Measurements from ENCODE around the gene DLG2.

The DLG2 gene

GRCh38 chr11:83663446-83663845, 1963.7 kb downstream of the DLG2 start:
- no peak for DNase-seq
- Histone ChIP-seq H3K27ac (ENCODE audit: insufficient read depth, low read length, poor library complexity, severe bottlenecking) (no peak overlapping the region), H3K36me3 (ENCODE audit: control insufficient read depth, insufficient read depth, low read length) (no peaks in the 10 kb centered on the region), H3K4me3 (ENCODE audit: insufficient read depth, low read depth, low read length, poor library complexity, severe bottlenecking) (no peak overlapping the region), H3K4me1 (ENCODE audit: control insufficient read depth, insufficient read depth, low read length, poor library complexity, severe bottlenecking) (no peaks in the 10 kb centered on the region), H3K9me3 (ENCODE audit: control insufficient read depth, low read length) (no peaks in the 10 kb centered on the region), H3K27me3 (replicated peaks; ENCODE audit: control insufficient read depth, insufficient read depth, low read length, poor library complexity, severe bottlenecking) (no peaks in the 10 kb centered on the region)

DNA sequence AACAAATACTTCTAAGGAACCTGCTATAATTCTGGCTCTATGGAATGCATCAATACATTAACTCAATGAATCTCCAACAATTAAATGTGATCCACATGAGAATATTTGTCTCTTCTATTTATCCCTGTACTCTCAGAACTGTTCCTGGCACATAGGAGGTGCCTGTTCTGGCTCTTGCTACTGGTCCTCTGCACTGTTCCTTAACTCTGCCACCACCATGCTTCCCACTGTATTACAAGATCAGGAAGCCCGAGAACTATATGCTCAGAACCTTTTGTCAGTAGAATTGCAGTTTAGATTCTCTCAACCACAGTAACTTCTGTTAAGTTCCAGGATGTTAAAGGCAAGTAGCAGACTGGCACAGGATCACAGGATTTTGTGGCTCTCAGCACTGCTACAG, 1964.7 kb downstream of the DLG2 start:
- no peaks in the 10 kb centered on the region for H3K4me1 ChIP-seq (ENCODE audit: control insufficient read depth, insufficient read depth, low read length, poor library complexity, severe bottlenecking)
- no peaks in the 10 kb centered on the region for H3K36me3 ChIP-seq (ENCODE audit: control insufficient read depth, insufficient read depth, low read length)
- H3K27ac ChIP-seq (ENCODE audit: insufficient read depth, low read length, poor library complexity, severe bottlenecking): no peak overlapping the region
- no peaks in the 10 kb centered on the region for H3K27me3 ChIP-seq (replicated peaks; ENCODE audit: control insufficient read depth, insufficient read depth, low read length, poor library complexity, severe bottlenecking)
- no peaks in the 10 kb centered on the region for H3K9me3 ChIP-seq (ENCODE audit: control insufficient read depth, low read length)
- no peak for DNase-seq
- no peak overlapping the region for H3K4me3 ChIP-seq (ENCODE audit: insufficient read depth, low read depth, low read length, poor library complexity, severe bottlenecking)

DNA sequence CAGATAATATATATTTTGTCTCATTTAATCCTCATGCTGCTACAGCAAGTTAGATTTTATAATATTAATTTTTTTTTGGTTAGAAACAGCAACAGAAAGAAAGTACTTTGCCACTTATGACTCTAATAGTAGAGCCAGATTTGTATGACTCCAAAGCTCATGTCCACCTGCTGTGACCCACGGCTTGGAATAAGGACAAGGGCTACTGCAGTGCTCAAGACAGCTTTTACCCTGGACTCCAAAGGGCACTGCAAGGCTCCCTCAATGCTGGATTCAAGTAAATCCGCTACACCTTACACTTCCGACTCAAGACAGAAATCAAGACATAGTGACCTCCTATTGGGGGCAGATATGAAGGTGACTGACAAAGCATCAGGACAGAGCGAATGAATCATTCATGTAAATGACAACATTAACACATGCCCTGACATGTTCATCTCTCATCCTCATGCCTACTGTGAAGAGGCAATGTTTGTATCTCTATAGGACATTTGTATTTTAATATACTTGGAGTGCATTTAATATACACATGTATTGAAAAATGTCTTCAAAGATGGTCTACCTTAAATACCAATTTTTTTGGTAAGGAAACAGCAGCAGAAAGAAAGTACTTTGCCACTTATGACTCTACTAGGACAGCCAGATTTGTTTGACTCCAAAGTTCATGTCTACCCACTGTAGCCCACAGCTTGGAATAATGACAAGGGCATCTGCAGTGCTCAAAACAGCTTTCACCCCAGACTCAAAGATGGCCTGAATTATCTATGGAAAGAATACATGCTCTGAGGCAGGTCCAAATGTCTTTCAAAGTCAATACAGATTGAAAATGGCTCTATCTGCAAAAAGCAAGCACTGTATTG, 1965.4 kb downstream of the DLG2 start:
- Histone ChIP-seq H3K4me3 (ENCODE audit: insufficient read depth, low read depth, low read length, poor library complexity, severe bottlenecking) (no peak overlapping the region), H3K4me1 (ENCODE audit: control insufficient read depth, insufficient read depth, low read length, poor library complexity, severe bottlenecking) (no peaks in the 10 kb centered on the region), H3K9me3 (ENCODE audit: control insufficient read depth, low read length) (no peaks in the 10 kb centered on the region), H3K36me3 (ENCODE audit: control insufficient read depth, insufficient read depth, low read length) (no peaks in the 10 kb centered on the region), H3K27ac (ENCODE audit: insufficient read depth, low read length, poor library complexity, severe bottlenecking) (no peak overlapping the region), H3K27me3 (replicated peaks; ENCODE audit: control insufficient read depth, insufficient read depth, low read length, poor library complexity, severe bottlenecking) (no peaks in the 10 kb centered on the region)
- no peak for DNase-seq

GRCh38 chr11:83659466-83659865, 1967.7 kb downstream of the DLG2 start:
- DNase-seq: no peak
- H3K27ac ChIP-seq (ENCODE audit: insufficient read depth, low read length, poor library complexity, severe bottlenecking): no peak overlapping the region
- H3K4me1 ChIP-seq (ENCODE audit: control insufficient read depth, insufficient read depth, low read length, poor library complexity, severe bottlenecking): no peaks in the 10 kb centered on the region
- no peaks in the 10 kb centered on the region for H3K9me3 ChIP-seq (ENCODE audit: control insufficient read depth, low read length)
- no peak overlapping the region for H3K4me3 ChIP-seq (ENCODE audit: insufficient read depth, low read depth, low read length, poor library complexity, severe bottlenecking)
- H3K27me3 ChIP-seq (replicated peaks; ENCODE audit: control insufficient read depth, insufficient read depth, low read length, poor library complexity, severe bottlenecking): no peaks in the 10 kb centered on the region
- H3K36me3 ChIP-seq (ENCODE audit: control insufficient read depth, insufficient read depth, low read length): no peaks in the 10 kb centered on the region

DNA sequence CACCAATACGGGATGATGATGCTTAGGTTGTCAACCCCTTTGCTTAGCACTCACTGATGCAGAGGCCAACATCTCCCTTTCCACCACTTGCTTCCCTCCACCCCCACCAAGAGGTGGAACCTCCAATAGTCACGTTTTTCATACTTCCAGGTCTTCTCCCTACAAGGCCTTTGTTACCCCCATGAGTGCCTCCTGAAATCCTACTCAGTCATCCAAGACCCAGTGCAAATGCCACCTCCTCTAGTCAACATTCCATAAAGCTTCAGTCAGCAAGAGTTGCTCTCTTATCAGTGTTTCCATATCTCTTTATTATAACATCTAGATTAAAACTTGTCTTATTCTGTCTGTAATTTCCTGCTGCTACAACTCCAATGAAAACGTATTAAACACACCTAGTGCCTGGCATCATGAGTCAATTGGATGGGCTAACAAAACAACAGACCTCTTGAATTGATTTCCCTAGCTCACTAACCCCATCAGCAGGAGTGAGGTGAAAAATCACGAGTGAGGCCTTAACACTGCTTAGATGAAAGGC, 1970.3 kb downstream of the DLG2 start:
- no peaks in the 10 kb centered on the region for H3K36me3 ChIP-seq (ENCODE audit: control insufficient read depth, insufficient read depth, low read length)
- no peaks in the 10 kb centered on the region for H3K9me3 ChIP-seq (ENCODE audit: control insufficient read depth, low read length)
- H3K4me3 ChIP-seq (ENCODE audit: insufficient read depth, low read depth, low read length, poor library complexity, severe bottlenecking): no peak overlapping the region
- no peaks in the 10 kb centered on the region for H3K4me1 ChIP-seq (ENCODE audit: control insufficient read depth, insufficient read depth, low read length, poor library complexity, severe bottlenecking)
- no peaks in the 10 kb centered on the region for H3K27me3 ChIP-seq (replicated peaks; ENCODE audit: control insufficient read depth, insufficient read depth, low read length, poor library complexity, severe bottlenecking)
- H3K27ac ChIP-seq (ENCODE audit: insufficient read depth, low read length, poor library complexity, severe bottlenecking): no peak overlapping the region
- no peak for DNase-seq

- Histone ChIP-seq H3K27me3 (replicated peaks; ENCODE audit: control insufficient read depth, insufficient read depth, low read length, poor library complexity, severe bottlenecking) (no peaks in the 10 kb centered on the region), H3K9me3 (ENCODE audit: control insufficient read depth, low read length) (no peaks in the 10 kb centered on the region), H3K36me3 (ENCODE audit: control insufficient read depth, insufficient read depth, low read length) (no peaks in the 10 kb centered on the region), H3K4me1 (ENCODE audit: control insufficient read depth, insufficient read depth, low read length, poor library complexity, severe bottlenecking) (no peaks in the 10 kb centered on the region), H3K27ac (ENCODE audit: insufficient read depth, low read length, poor library complexity, severe bottlenecking) (no peak overlapping the region), H3K4me3 (ENCODE audit: insufficient read depth, low read depth, low read length, poor library complexity, severe bottlenecking) (no peak overlapping the region)
- DNase-seq: no peak
Observed at GRCh38 chr11:83655976-83656375, 1971.2 kb downstream of the DLG2 start.

- Histone ChIP-seq H3K27ac (ENCODE audit: insufficient read depth, low read length, poor library complexity, severe bottlenecking) (no peak overlapping the region), H3K4me3 (ENCODE audit: insufficient read depth, low read depth, low read length, poor library complexity, severe bottlenecking) (no peak overlapping the region), H3K9me3 (ENCODE audit: control insufficient read depth, low read length) (no peaks in the 10 kb centered on the region), H3K36me3 (ENCODE audit: control insufficient read depth, insufficient read depth, low read length) (no peaks in the 10 kb centered on the region), H3K27me3 (replicated peaks; ENCODE audit: control insufficient read depth, insufficient read depth, low read length, poor library complexity, severe bottlenecking) (no peaks in the 10 kb centered on the region), H3K4me1 (ENCODE audit: control insufficient read depth, insufficient read depth, low read length, poor library complexity, severe bottlenecking) (no peaks in the 10 kb centered on the region)
- DNase-seq: no peak
Observed at GRCh38 chr11:83649528-83649855, 1977.7 kb downstream of the DLG2 start.

GRCh38 chr11:83648610-83649527, 1978.3 kb downstream of the DLG2 start:
- H3K27ac ChIP-seq (ENCODE audit: insufficient read depth, low read length, poor library complexity, severe bottlenecking): no peak overlapping the region
- no peaks in the 10 kb centered on the region for H3K27me3 ChIP-seq (replicated peaks; ENCODE audit: control insufficient read depth, insufficient read depth, low read length, poor library complexity, severe bottlenecking)
- no peak overlapping the region for H3K4me3 ChIP-seq (ENCODE audit: insufficient read depth, low read depth, low read length, poor library complexity, severe bottlenecking)
- no peaks in the 10 kb centered on the region for H3K36me3 ChIP-seq (ENCODE audit: control insufficient read depth, insufficient read depth, low read length)
- H3K9me3 ChIP-seq (ENCODE audit: control insufficient read depth, low read length): no peaks in the 10 kb centered on the region
- H3K4me1 ChIP-seq (ENCODE audit: control insufficient read depth, insufficient read depth, low read length, poor library complexity, severe bottlenecking): no peaks in the 10 kb centered on the region
- DNase-seq: no peak

DNA sequence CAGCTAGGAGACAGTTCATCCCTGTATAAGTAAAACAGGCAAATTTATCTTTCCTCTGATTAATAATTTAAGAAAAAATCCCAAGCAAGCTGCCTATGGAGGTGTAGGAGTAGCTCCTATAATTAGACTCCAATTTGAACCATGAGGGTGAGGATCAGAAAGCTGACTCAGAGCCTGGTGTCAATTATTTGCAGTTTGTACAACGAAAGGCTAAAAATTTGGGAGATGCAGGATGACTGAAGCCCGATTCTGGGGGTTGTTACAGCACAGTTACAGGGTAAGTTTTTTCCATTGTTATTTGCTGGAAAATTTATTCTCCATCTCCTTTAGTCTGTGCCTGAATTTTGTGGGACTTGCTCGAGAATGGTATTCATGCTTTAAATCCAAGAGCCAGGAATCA, 1981.6 kb downstream of the DLG2 start:
- no peaks in the 10 kb centered on the region for H3K27me3 ChIP-seq (replicated peaks; ENCODE audit: control insufficient read depth, insufficient read depth, low read length, poor library complexity, severe bottlenecking)
- no peak overlapping the region for H3K27ac ChIP-seq (ENCODE audit: insufficient read depth, low read length, poor library complexity, severe bottlenecking)
- no peaks in the 10 kb centered on the region for H3K4me1 ChIP-seq (ENCODE audit: control insufficient read depth, insufficient read depth, low read length, poor library complexity, severe bottlenecking)

GRCh38 chr11:83643115-83643514, 1984.0 kb downstream of the DLG2 start:
- Histone ChIP-seq H3K4me1 (ENCODE audit: control insufficient read depth, insufficient read depth, low read length, poor library complexity, severe bottlenecking) (no peaks in the 10 kb centered on the region), H3K27me3 (replicated peaks; ENCODE audit: control insufficient read depth, insufficient read depth, low read length, poor library complexity, severe bottlenecking) (no peaks in the 10 kb centered on the region), H3K4me3 (ENCODE audit: insufficient read depth, low read depth, low read length, poor library complexity, severe bottlenecking) (no peak overlapping the region), H3K36me3 (ENCODE audit: control insufficient read depth, insufficient read depth, low read length) (no peaks in the 10 kb centered on the region), H3K27ac (ENCODE audit: insufficient read depth, low read length, poor library complexity, severe bottlenecking) (no peak overlapping the region), H3K9me3 (ENCODE audit: control insufficient read depth, low read length) (no peaks in the 10 kb centered on the region)
- DNase-seq: no peak

More for the DNA sequence above, 1981.6 kb downstream of the DLG2 start:
- no peak for DNase-seq
- Histone ChIP-seq H3K9me3 (ENCODE audit: control insufficient read depth, low read length) (no peaks in the 10 kb centered on the region), H3K36me3 (ENCODE audit: control insufficient read depth, insufficient read depth, low read length) (no peaks in the 10 kb centered on the region), H3K4me3 (ENCODE audit: insufficient read depth, low read depth, low read length, poor library complexity, severe bottlenecking) (no peak overlapping the region)

Measured in effector memory CD4-positive, alpha-beta T cell (primary cell).